Cardiac fibroblast (primary cell): ENCODE data around the gene DHRS7B.
A peak's percentile ranks its signal among the peaks of the same experiment; 100 is the strongest.

ENCODE experiments used
- DNase-seq, 2 donors: peaks; one replicate each; pipeline versions ENCODE4 v3.0.0 to v3.0.0-alpha.2; 2010; ENCODE audit warnings: low read depth in 2 of 2
- H3K4me3 ChIP-seq, 2 donors: replicated peaks in 1 of 2; 1 replicate in 1 of 2; 2 replicates in 1 of 2; pipeline ENCODE4 v1.5.1; 2011; ENCODE audit warnings: low read depth in 2 of 2, low read length in 2 of 2, mild to moderate bottlenecking in 2 of 2, moderate library complexity in 1 of 2
- CTCF ChIP-seq: IDR thresholded peaks from one replicate; pipeline ENCODE4 v1.5.1; 2011; ENCODE audit warnings: low read depth, mild to moderate bottlenecking, low read length, inconsistent platforms

Gene DHRS7B

DNA sequence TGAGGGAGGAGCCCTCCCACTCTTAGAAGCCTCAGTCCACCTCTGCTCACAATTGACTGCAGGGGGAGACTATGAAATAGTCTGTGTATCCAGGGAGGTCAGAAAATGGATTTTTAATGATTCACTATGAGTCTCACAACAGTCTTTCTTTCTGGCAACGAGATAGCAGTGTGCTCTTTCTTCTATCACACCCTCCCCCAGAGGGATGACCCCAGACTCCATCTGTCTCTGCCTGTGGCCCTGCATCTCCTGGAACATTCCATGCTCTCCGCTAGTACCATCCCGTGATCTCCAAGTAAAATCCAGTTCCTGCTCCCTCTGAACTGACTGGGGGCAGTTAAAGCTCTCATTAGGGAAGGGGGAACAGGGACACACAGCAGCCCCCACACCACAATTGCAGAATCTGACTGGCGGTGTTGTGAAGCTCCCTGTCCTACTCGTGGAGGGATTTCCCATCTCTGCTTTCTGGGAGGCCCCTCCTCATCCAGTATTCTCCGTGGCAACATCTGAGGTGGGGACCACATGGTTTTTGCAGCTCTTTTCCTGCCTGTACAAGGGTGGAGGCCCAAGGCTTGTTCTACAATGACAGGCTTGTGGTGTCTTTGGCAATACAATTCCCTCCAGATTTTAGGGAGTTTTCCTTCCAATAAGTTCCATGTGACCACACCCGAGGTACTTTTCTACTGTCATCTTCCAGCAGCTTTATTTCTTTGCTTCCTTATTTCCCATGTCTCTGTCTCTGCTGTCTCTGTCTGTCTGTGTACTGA, 107.0 kb downstream of the DHRS7B start:
- no peak overlapping the region for H3K4me3 ChIP-seq
- no peak for TF ChIP-seq CTCF
- DNase-seq = no peak

- H3K4me3 ChIP-seq = no peak overlapping the region
- no peak for TF ChIP-seq CTCF
- no peak for DNase-seq
These were observed 109.2 kb downstream of the DHRS7B start for GRCh38 chr17:21235921-21236320.

DNA sequence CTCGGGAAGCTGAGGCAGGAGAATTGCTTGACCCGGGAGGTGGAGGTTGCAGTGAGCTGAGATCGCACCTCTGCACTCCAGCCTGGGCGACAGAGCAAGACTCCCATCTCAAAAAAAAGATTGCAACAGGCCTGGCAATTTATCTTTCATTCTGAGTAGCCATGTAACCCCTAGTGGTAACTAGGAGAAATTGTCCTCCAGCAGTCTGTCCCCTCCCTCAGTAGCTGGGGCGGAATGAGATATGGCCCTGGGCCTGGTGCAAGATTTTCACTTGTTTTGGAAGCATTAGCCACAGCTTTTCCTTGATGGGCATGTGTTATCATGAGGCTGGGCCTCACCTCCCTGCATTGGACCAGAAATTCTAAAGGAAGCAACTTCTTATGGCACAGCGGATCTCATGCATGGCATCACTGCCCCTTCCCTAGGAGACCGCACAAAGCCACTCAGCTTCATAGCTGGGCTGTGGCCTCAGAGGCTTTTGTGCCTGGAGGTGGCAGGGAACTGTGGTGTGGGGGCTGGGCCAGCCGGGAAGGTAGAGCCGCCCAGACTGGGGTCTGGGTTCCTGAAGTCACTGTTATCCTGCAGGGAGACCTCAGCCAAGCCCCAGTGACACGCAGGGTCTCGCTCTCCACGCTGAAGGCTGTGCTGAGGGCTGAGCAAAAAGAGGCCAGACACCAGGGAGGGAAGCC, 113.1 kb downstream of the DHRS7B start:
- peak; percentile 39 to 58 for DNase-seq
- H3K4me3 ChIP-seq = no peak overlapping the region
- TF ChIP-seq CTCF = peak; percentile 51

- DNase-seq = no peak
- TF ChIP-seq CTCF = no peak
- H3K4me3 ChIP-seq = no peak overlapping the region
These were observed 113.7 kb downstream of the DHRS7B start for GRCh38 chr17:21240369-21241055.
